Fibroblast of lung (primary cell): Measurements from ENCODE around the gene PCNT. TPM values are rescaled to one million over a fixed set of nuclear protein-coding genes. Genes with fewer than 3 reads are reported as not detected.

Experiments
- DNase-seq, 2 donors: peaks; one replicate each; pipeline versions ENCODE4 v3.0.0 to v3.0.0-alpha.2; 2010; ENCODE audit warnings: low read depth in 2 of 2
- H2AFZ ChIP-seq: 2 replicates; pipeline ENCODE4 v1.5.1; 2012; ENCODE audit warnings: low read length, control low read depth, inconsistent platforms
- H3K27ac ChIP-seq: 2 replicates; pipeline ENCODE4 v1.5.1; 2011; ENCODE audit warnings: low read length, control low read depth; ENCODE audit not compliant: insufficient read depth
- H3K27me3 ChIP-seq: 2 replicates; pipeline ENCODE4 v1.5.1; 2011; ENCODE audit warnings: mild to moderate bottlenecking, low read length; ENCODE audit not compliant: control insufficient read depth, insufficient read depth
- H3K36me3 ChIP-seq: 2 replicates; pipeline ENCODE4 v1.5.1; 2011; ENCODE audit warnings: low read length; ENCODE audit not compliant: control insufficient read depth, insufficient read depth
- H3K4me1 ChIP-seq: 2 replicates; pipeline ENCODE4 v1.5.1; 2011; ENCODE audit warnings: low read length; ENCODE audit not compliant: control insufficient read depth, insufficient read depth; ENCODE audit errors: extremely low read depth
- H3K4me2 ChIP-seq: 2 replicates; pipeline ENCODE4 v1.5.1; 2011; ENCODE audit warnings: low read length, control low read depth; ENCODE audit not compliant: insufficient read depth; ENCODE audit errors: extremely low read depth
- H3K4me3 ChIP-seq, 4 experiments: fragments of 200-600 bp in 1 of 4; sonication (generic) in 1 of 4; replicated peaks in 1 of 4; 2 replicates each; pipeline ENCODE4 v1.5.1; 2011 to 2016; ENCODE audit warnings: low read length in 4 of 4, low read depth in 3 of 4, mild to moderate bottlenecking in 3 of 4, control low read depth in 2 of 4, inconsistent platforms in 1 of 4, mixed read lengths in 1 of 4; ENCODE audit not compliant: insufficient read depth in 1 of 4; ENCODE audit errors: control extremely low read depth in 1 of 4
- H3K79me2 ChIP-seq: 2 replicates; pipeline ENCODE4 v1.5.1; 2012; ENCODE audit warnings: mild to moderate bottlenecking, low read length, inconsistent platforms; ENCODE audit not compliant: control insufficient read depth, insufficient read depth
- H3K9ac ChIP-seq: 2 replicates; pipeline ENCODE4 v1.5.1; 2011; ENCODE audit warnings: mild to moderate bottlenecking, low read length, control low read depth; ENCODE audit not compliant: insufficient read depth
- H3K9me3 ChIP-seq: 2 replicates; pipeline ENCODE4 v1.5.1; 2012; ENCODE audit warnings: low read depth, low read length; ENCODE audit not compliant: control insufficient read depth, insufficient read depth
- H4K20me1 ChIP-seq: 2 replicates; pipeline ENCODE4 v1.5.1; 2011; ENCODE audit warnings: low read length; ENCODE audit not compliant: control insufficient read depth, insufficient read depth; ENCODE audit errors: extremely low read depth
- EZH2 ChIP-seq: IDR thresholded peaks from 2 replicates; pipeline ENCODE4 v1.5.1; 2012; ENCODE audit warnings: low read length, control low read depth, mild to moderate bottlenecking; ENCODE audit errors: missing control alignments
- polyA plus RNA-seq, 2 donors: library from polyadenylated mRNA; depleted of rRNA in 1 of 2; stranded (reverse) in 1 of 2; unstranded in 1 of 2; fragments of >200 nt; gene quantifications; 2 replicates each; pipeline ENCODE4 v1.2.1, GENCODE V29; 2011 to 2012; ENCODE audit warnings: missing spikeins in 1 of 2
- total RNA-seq: library from RNA; depleted of rRNA; stranded (reverse); fragments of >200 nt; gene quantifications from 2 replicates; pipeline ENCODE4 v1.2.1, GENCODE V29; 2014
- TF ChIP-seq, protein P1 (sequence below), 2 donors: IDR thresholded peaks in 1 of 2; conservative IDR thresholded peaks in 1 of 2; 1 replicate in 1 of 2; 2 replicates in 1 of 2; pipeline ENCODE4 v1.5.1; 2011 to 2012; ENCODE audit warnings: low read length in 2 of 2, control low read depth in 1 of 2, inconsistent platforms in 1 of 2, low read depth in 1 of 2, mild to moderate bottlenecking in 1 of 2

The PCNT gene
- total and polyA plus RNA-seq, 2 donors (not counting 1 experiment from before 2014, with no cell fraction given), result 7.4 to 26.1 TPM

- peak in 1 of 2 donors; percentile 6 for DNase-seq
- Histone ChIP-seq H3K4me1 (peaks cover 17% of the 10 kb centered on the region), H3K9me3 (no peaks in the 10 kb centered on the region), H4K20me1 (no peaks in the 10 kb centered on the region), H3K27ac (peak overlapping the region; percentile 79), H3K79me2 (peaks cover 62% of the 10 kb centered on the region), H3K4me3 (peak overlapping the region; percentile 66 to 97 (median 94)), H3K9ac (peak overlapping the region; percentile 82), H3K4me2 (peak overlapping the region; percentile 96), H2AFZ (peak overlapping the region; percentile 81), H3K27me3 (no peaks in the 10 kb centered on the region), H3K36me3 (peaks cover 4% of the 10 kb centered on the region)
- no peak for TF ChIP-seq EZH2
- TF ChIP-seq, protein P1, sequence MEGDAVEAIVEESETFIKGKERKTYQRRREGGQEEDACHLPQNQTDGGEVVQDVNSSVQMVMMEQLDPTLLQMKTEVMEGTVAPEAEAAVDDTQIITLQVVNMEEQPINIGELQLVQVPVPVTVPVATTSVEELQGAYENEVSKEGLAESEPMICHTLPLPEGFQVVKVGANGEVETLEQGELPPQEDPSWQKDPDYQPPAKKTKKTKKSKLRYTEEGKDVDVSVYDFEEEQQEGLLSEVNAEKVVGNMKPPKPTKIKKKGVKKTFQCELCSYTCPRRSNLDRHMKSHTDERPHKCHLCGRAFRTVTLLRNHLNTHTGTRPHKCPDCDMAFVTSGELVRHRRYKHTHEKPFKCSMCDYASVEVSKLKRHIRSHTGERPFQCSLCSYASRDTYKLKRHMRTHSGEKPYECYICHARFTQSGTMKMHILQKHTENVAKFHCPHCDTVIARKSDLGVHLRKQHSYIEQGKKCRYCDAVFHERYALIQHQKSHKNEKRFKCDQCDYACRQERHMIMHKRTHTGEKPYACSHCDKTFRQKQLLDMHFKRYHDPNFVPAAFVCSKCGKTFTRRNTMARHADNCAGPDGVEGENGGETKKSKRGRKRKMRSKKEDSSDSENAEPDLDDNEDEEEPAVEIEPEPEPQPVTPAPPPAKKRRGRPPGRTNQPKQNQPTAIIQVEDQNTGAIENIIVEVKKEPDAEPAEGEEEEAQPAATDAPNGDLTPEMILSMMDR (conservative IDR thresholded peaks at IDR 0.05 in 1 of 2, IDR thresholded peaks at IDR 0.05 in 1 of 2; ENCODE audit: low read depth in 1 of 2, low read length in 2 of 2), result no peak
Measured at GRCh38 chr21:46323227-46323709, 688 bp upstream of the PCNT start.

DNA sequence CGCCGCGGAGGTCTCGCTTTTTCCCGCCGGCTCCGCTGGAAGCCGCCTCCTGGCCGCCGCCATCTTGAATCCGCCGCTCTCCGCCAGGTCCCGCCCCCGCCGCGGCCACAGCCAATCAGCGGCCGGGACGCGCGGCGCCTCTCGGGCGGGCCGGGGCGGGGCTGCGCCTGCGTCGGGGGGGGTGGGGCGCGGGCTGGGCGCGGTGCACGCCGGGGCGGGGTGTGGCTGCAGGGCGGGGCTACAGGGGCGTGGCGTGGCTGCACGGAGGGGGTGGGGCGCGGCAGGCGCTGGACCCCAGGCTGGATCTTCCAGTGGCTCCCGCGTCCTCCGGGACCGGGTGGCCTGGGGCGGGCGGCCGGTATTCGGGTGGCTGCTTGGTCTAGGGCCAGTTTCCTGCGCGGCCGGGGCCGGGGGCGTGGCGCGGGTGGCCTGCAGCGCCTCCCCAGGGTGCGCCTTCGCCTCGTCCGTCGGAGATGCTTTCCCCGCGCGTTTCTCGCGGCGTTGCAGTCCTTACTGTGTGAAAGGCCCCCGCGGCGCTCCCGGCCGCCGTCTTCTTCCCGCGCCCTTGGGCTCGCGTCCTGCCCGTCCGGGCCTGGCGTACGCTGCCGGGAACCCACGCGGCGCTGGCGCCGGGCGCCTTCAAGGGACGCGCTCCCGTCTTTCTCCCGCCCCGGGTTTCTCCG, 575 bp downstream of the PCNT start:
- Histone ChIP-seq H3K4me1 (peaks cover 17% of the 10 kb centered on the region), H3K9ac (peak overlapping the region; percentile 93), H3K9me3 (no peaks in the 10 kb centered on the region), H3K27ac (peak overlapping the region; percentile 95), H3K4me3 (peak overlapping the region; percentile 86 to 97 (median 94)), H3K4me2 (peak overlapping the region; percentile 79), H4K20me1 (no peaks in the 10 kb centered on the region), H3K36me3 (peaks cover 4% of the 10 kb centered on the region), H2AFZ (peak overlapping the region; percentile 61), H3K27me3 (no peaks in the 10 kb centered on the region), H3K79me2 (peaks cover 68% of the 10 kb centered on the region)
- TF ChIP-seq EZH2, result no peak
- TF ChIP-seq, protein P1 (conservative IDR thresholded peaks at IDR 0.05 in 1 of 2, IDR thresholded peaks at IDR 0.05 in 1 of 2; ENCODE audit: low read depth in 1 of 2, low read length in 2 of 2), result no peak
- peak; percentile 70 to 80 for DNase-seq

GRCh38 chr21:46325073-46325912, 1.3 kb downstream of the PCNT start:
- Histone ChIP-seq H3K79me2 (peaks cover 70% of the 10 kb centered on the region), H3K27me3 (no peaks in the 10 kb centered on the region), H3K4me3 (peak overlapping the region; percentile 74 to 86 (median 78)), H3K27ac (peak overlapping the region; percentile 80), H3K4me2 (peak overlapping the region; percentile 79), H3K9me3 (no peaks in the 10 kb centered on the region), H3K9ac (peak overlapping the region; percentile 69), H3K4me1 (peaks cover 17% of the 10 kb centered on the region), H2AFZ (peak overlapping the region; percentile 61), H4K20me1 (no peaks in the 10 kb centered on the region), H3K36me3 (peaks cover 4% of the 10 kb centered on the region)
- DNase-seq, result peak; percentile 40 to 54
- TF ChIP-seq, protein P1 (conservative IDR thresholded peaks at IDR 0.05 in 1 of 2, IDR thresholded peaks at IDR 0.05 in 1 of 2; ENCODE audit: low read depth in 1 of 2, low read length in 2 of 2), result peak in 1 of 2 donors; percentile 45
- no peak for TF ChIP-seq EZH2
